ENCODE results near the gene SPART. TPM values are rescaled to one million over a fixed set of nuclear protein-coding genes. Genes with fewer than 3 reads are reported as not detected.
"Not testable (repeated sequence)": the region's sequence is repeated elsewhere in the genome, so short reads cannot be mapped to it uniquely, and the experiment has no call there.

Gene SPART
- total RNA-seq, 3 donors from 2014 or later (not counting 1 experiment from before 2014, with no cell fraction given), result 29.2 to 31.2 (median 30.6) TPM

DNA sequence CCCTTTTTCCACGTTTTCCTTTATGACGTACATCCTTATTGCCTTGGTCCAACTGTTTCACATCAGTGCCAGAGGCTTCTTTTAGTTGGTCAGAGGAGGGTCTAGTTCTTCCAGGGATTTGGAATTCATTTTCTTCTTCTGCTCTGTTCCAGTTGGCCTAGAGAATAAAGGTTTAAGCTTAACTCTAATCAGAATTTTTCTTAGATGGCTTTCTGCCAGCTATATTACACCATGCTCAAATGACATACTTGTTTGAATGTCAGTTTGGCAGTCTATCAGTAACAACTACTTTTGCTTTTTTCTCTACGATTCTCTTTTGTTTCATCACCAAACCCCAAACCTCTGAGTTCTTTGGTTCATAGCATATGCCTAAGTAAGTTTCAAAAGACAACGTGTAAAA, 16.8 kb downstream of the SPART start:
- Histone ChIP-seq H3K27ac (ENCODE audit: low read length) (no peak overlapping the region), H3K27me3 (ENCODE audit: control insufficient read depth, insufficient read depth, low read length) (no peaks in the 10 kb centered on the region), H3K36me3 (ENCODE audit: control insufficient read depth, insufficient read depth, low read length) (peaks cover 30% of the 10 kb centered on the region), H3K4me1 (ENCODE audit: control insufficient read depth, insufficient read depth, low read length) (no peaks in the 10 kb centered on the region), H3K4me3 (ENCODE audit: low read length) (no peak overlapping the region), H3K9me3 (ENCODE audit: control insufficient read depth, insufficient read depth, low read length) (no peaks in the 10 kb centered on the region)
- DNase-seq (no peak), ATAC-seq (no peak)
- TF ChIP-seq, protein P1, sequence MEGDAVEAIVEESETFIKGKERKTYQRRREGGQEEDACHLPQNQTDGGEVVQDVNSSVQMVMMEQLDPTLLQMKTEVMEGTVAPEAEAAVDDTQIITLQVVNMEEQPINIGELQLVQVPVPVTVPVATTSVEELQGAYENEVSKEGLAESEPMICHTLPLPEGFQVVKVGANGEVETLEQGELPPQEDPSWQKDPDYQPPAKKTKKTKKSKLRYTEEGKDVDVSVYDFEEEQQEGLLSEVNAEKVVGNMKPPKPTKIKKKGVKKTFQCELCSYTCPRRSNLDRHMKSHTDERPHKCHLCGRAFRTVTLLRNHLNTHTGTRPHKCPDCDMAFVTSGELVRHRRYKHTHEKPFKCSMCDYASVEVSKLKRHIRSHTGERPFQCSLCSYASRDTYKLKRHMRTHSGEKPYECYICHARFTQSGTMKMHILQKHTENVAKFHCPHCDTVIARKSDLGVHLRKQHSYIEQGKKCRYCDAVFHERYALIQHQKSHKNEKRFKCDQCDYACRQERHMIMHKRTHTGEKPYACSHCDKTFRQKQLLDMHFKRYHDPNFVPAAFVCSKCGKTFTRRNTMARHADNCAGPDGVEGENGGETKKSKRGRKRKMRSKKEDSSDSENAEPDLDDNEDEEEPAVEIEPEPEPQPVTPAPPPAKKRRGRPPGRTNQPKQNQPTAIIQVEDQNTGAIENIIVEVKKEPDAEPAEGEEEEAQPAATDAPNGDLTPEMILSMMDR (IDR thresholded peaks at IDR 0.05), result no peak
- H3K9me3 Mint-ChIP-seq, result no peaks in the 10 kb centered on the region
- H3K27me3 Mint-ChIP-seq (ENCODE audit: low read depth in 2 of 2), result no peaks in the 10 kb centered on the region
- H3K4me3 Mint-ChIP-seq, result no peak overlapping the region
- no peak overlapping the region for H3K27ac Mint-ChIP-seq
- H3K4me1 Mint-ChIP-seq, result peaks cover 22 to 28% of the 10 kb centered on the region in 2 donors
- peaks cover 23% of the 10 kb centered on the region for H3K36me3 Mint-ChIP-seq
- intact Hi-C loops (cut with micrococcal nuclease), result no loop called here
- 76% methylated on average over 3 of the region's 4 CpGs for whole genome bisulfite sequencing (ENCODE audit: insufficient coverage)

DNA sequence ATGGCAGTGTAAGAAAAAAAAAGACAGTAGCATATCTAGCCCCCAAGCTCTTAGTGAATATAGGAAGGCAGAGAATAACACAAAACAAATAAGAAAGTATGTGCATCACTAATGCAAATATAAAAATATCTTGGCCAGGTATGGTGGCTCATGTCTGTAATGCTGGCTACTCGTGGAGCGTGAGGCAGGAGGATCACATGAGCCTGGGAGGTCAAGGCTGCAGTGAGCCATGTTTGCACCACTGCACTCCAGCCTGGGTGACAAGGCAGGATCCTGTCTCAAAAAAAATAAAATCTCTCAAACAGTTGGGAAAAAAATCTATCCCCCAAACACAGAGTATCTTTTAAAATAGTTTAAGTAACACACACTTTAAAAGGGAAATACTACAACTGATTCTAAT, 17.4 kb downstream of the SPART start:
- H3K4me3 Mint-ChIP-seq, result no peak overlapping the region
- ATAC-seq (no peak), DNase-seq (no peak)
- no peaks in the 10 kb centered on the region for H3K27me3 Mint-ChIP-seq (ENCODE audit: low read depth in 2 of 2)
- Histone ChIP-seq H3K27ac (ENCODE audit: low read length) (no peak overlapping the region), H3K27me3 (ENCODE audit: control insufficient read depth, insufficient read depth, low read length) (no peaks in the 10 kb centered on the region), H3K4me3 (ENCODE audit: low read length) (no peak overlapping the region), H3K4me1 (ENCODE audit: control insufficient read depth, insufficient read depth, low read length) (no peaks in the 10 kb centered on the region), H3K9me3 (ENCODE audit: control insufficient read depth, insufficient read depth, low read length) (no peaks in the 10 kb centered on the region), H3K36me3 (ENCODE audit: control insufficient read depth, insufficient read depth, low read length) (peaks cover 30% of the 10 kb centered on the region)
- H3K4me1 Mint-ChIP-seq, result peaks cover 18 to 24% of the 10 kb centered on the region in 2 donors
- intact Hi-C loops (cut with micrococcal nuclease), result no loop called here
- WGBS (ENCODE audit: insufficient coverage), result 84% methylated on average over 2 of the region's 2 CpGs
- no peaks in the 10 kb centered on the region for H3K9me3 Mint-ChIP-seq
- peak overlapping the region in 1 of 2 donors; percentile 8 for H3K27ac Mint-ChIP-seq
- H3K36me3 Mint-ChIP-seq, result peaks cover 25% of the 10 kb centered on the region
- TF ChIP-seq, protein P1 (IDR thresholded peaks at IDR 0.05), result no peak

DNA sequence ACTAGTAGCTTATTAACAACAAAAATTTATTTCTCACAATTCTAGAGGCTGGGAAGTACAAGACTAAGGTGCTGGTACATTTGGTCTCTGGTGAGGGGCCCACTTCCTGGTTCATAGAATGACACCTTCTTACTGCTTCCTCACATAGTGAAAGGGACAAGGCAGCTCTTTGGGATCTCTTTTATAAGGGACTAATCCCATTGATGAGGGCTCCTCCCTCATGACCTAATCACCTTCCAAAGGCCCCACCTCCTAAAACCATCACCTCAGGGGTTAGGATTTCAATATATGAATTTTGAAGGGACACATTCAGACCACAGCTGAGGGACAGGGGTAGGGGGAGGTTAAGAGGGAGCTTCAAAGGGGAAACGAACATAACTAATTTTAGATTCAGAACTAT, 20.3 kb downstream of the SPART start:
- DNase-seq (no peak), ATAC-seq (peak in 1 of 3 donors; percentile 41)
- H3K9me3 ChIP-seq (ENCODE audit: control insufficient read depth, insufficient read depth, low read length), result no peaks in the 10 kb centered on the region
- peaks cover 30% of the 10 kb centered on the region for H3K36me3 ChIP-seq (ENCODE audit: control insufficient read depth, insufficient read depth, low read length)
- Mint-ChIP-seq H3K27me3 (ENCODE audit: low read depth in 2 of 2) (no peaks in the 10 kb centered on the region), H3K4me1 (peaks cover 22 to 25% of the 10 kb centered on the region in 2 donors), H3K4me3 (no peak overlapping the region), H3K27ac (peak overlapping the region; percentile 18 to 44), H3K36me3 (peaks cover 36% of the 10 kb centered on the region), H3K9me3 (no peaks in the 10 kb centered on the region)
- intact Hi-C loops (cut with micrococcal nuclease), result no loop called here
- no peaks in the 10 kb centered on the region for H3K4me1 ChIP-seq (ENCODE audit: control insufficient read depth, insufficient read depth, low read length)
- no peaks in the 10 kb centered on the region for H3K27me3 ChIP-seq (ENCODE audit: control insufficient read depth, insufficient read depth, low read length)
- WGBS (ENCODE audit: insufficient coverage), result no CpG with 5 or more reads among the region's 1 CpG
- no peak overlapping the region for H3K27ac ChIP-seq (ENCODE audit: low read length)
- no peak overlapping the region for H3K4me3 ChIP-seq (ENCODE audit: low read length)
- TF ChIP-seq, protein P1 (IDR thresholded peaks at IDR 0.05), result no peak

DNA sequence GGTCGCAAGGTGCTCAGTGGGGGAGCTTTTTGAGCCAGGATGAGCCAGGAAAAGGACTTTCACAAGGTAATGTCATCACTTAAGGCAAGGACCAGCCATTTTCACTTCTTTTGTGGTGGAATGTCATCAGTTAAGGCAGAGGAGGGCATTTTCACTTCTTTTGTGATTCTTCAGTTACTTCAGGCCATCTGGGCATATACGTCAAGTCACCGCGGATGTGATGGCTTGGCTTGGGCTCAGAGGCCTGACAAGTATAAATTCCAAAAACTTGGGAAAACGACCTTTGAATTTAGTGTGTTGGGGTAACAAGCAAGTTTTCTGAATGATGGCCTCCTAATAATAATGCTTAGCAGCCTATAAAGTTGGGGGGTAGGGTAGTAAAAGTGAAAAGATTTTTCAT, 21.3 kb downstream of the SPART start:
- H3K27me3 Mint-ChIP-seq (ENCODE audit: low read depth in 2 of 2); intact Hi-C loops (cut with micrococcal nuclease); H3K4me1 ChIP-seq (ENCODE audit: control insufficient read depth, insufficient read depth, low read length); H3K27ac Mint-ChIP-seq; H3K4me3 ChIP-seq (ENCODE audit: low read length); H3K9me3 ChIP-seq (ENCODE audit: control insufficient read depth, insufficient read depth, low read length); H3K9me3 Mint-ChIP-seq; ATAC-seq; H3K27me3 ChIP-seq (ENCODE audit: control insufficient read depth, insufficient read depth, low read length); H3K27ac ChIP-seq (ENCODE audit: low read length); DNase-seq; H3K4me3 Mint-ChIP-seq: not testable (repeated sequence)
- Mint-ChIP-seq H3K4me1 (peaks cover 28 to 36% of the 10 kb centered on the region in 2 donors), H3K36me3 (peaks cover 27% of the 10 kb centered on the region)
- 89% methylated on average over 5 of the region's 5 CpGs for WGBS (ENCODE audit: insufficient coverage)
- peaks cover 27% of the 10 kb centered on the region for H3K36me3 ChIP-seq (ENCODE audit: control insufficient read depth, insufficient read depth, low read length)
